Measurements from ENCODE around the gene PRDM15.

The PRDM15 gene

GRCh38 chr21:41817228-41817627, 61.9 kb downstream of the PRDM15 start:
- Histone ChIP-seq H3K4me1 (ENCODE audit: insufficient read depth, low read length, poor library complexity, severe bottlenecking) (peaks cover 3% of the 10 kb centered on the region), H3K9ac (ENCODE audit: low read depth, low read length, poor library complexity, severe bottlenecking) (peak overlapping the region; percentile 5), H3K9me2 (replicated peaks; ENCODE audit: low read depth, low read length) (no peaks in the 10 kb centered on the region), H3K27me3 (ENCODE audit: insufficient read depth, low read length, poor library complexity, severe bottlenecking) (no peaks in the 10 kb centered on the region), H3F3A (ENCODE audit: low read depth) (no peaks in the 10 kb centered on the region), H3K79me2 (ENCODE audit: insufficient read depth, low read length) (no peaks in the 10 kb centered on the region), H3K36me3 (ENCODE audit: insufficient read depth, low read length) (no peaks in the 10 kb centered on the region; the same call in 1 of the 2 replicates), H3K9me3 (ENCODE audit: insufficient read depth, low read depth, low read length) (no peaks in the 10 kb centered on the region), H3K4me3 (ENCODE audit: low read length, poor library complexity, severe bottlenecking) (no peak overlapping the region), H3K4me2 (ENCODE audit: low read depth, low read length, poor library complexity, severe bottlenecking) (no peak overlapping the region), H2AFZ (ENCODE audit: low read length) (no peak overlapping the region), H4K20me1 (ENCODE audit: insufficient read depth, low read length, poor library complexity, severe bottlenecking) (no peaks in the 10 kb centered on the region)
- TF ChIP-seq, protein P1, sequence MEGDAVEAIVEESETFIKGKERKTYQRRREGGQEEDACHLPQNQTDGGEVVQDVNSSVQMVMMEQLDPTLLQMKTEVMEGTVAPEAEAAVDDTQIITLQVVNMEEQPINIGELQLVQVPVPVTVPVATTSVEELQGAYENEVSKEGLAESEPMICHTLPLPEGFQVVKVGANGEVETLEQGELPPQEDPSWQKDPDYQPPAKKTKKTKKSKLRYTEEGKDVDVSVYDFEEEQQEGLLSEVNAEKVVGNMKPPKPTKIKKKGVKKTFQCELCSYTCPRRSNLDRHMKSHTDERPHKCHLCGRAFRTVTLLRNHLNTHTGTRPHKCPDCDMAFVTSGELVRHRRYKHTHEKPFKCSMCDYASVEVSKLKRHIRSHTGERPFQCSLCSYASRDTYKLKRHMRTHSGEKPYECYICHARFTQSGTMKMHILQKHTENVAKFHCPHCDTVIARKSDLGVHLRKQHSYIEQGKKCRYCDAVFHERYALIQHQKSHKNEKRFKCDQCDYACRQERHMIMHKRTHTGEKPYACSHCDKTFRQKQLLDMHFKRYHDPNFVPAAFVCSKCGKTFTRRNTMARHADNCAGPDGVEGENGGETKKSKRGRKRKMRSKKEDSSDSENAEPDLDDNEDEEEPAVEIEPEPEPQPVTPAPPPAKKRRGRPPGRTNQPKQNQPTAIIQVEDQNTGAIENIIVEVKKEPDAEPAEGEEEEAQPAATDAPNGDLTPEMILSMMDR (conservative IDR thresholded peaks at IDR 0.05; ENCODE audit: low read length) = peak; percentile 84
- no peak for TF ChIP-seq EZH2phosphoT487 (IDR thresholded peaks at IDR 0.05; ENCODE audit: borderline replicate concordance)

- peak overlapping the region; percentile 5 for H3K9ac ChIP-seq (ENCODE audit: low read depth, low read length, poor library complexity, severe bottlenecking)
- no peak overlapping the region for H3K4me3 ChIP-seq (ENCODE audit: low read length, poor library complexity, severe bottlenecking)
- no peak for TF ChIP-seq EZH2phosphoT487 (IDR thresholded peaks at IDR 0.05; ENCODE audit: borderline replicate concordance)
- TF ChIP-seq, protein P1 (conservative IDR thresholded peaks at IDR 0.05; ENCODE audit: low read length) = peak; percentile 69
- H3K4me1 ChIP-seq (ENCODE audit: insufficient read depth, low read length, poor library complexity, severe bottlenecking) = peaks cover 3% of the 10 kb centered on the region
- H3K4me2 ChIP-seq (ENCODE audit: low read depth, low read length, poor library complexity, severe bottlenecking) = no peak overlapping the region
- H3K9me2 ChIP-seq (replicated peaks; ENCODE audit: low read depth, low read length) = no peaks in the 10 kb centered on the region
- no peaks in the 10 kb centered on the region for H4K20me1 ChIP-seq (ENCODE audit: insufficient read depth, low read length, poor library complexity, severe bottlenecking)
- no peak overlapping the region for H2AFZ ChIP-seq (ENCODE audit: low read length)
- no peaks in the 10 kb centered on the region for H3K9me3 ChIP-seq (ENCODE audit: insufficient read depth, low read depth, low read length)
- H3K27me3 ChIP-seq (ENCODE audit: insufficient read depth, low read length, poor library complexity, severe bottlenecking) = no peaks in the 10 kb centered on the region
- no peaks in the 10 kb centered on the region for H3F3A ChIP-seq (ENCODE audit: low read depth)
- no peaks in the 10 kb centered on the region for H3K79me2 ChIP-seq (ENCODE audit: insufficient read depth, low read length)
- H3K36me3 ChIP-seq (ENCODE audit: insufficient read depth, low read length) = no peaks in the 10 kb centered on the region; the same call in 1 of the 2 replicates
Measured at GRCh38 chr21:41816583-41817165, 62.5 kb downstream of the PRDM15 start.

DNA sequence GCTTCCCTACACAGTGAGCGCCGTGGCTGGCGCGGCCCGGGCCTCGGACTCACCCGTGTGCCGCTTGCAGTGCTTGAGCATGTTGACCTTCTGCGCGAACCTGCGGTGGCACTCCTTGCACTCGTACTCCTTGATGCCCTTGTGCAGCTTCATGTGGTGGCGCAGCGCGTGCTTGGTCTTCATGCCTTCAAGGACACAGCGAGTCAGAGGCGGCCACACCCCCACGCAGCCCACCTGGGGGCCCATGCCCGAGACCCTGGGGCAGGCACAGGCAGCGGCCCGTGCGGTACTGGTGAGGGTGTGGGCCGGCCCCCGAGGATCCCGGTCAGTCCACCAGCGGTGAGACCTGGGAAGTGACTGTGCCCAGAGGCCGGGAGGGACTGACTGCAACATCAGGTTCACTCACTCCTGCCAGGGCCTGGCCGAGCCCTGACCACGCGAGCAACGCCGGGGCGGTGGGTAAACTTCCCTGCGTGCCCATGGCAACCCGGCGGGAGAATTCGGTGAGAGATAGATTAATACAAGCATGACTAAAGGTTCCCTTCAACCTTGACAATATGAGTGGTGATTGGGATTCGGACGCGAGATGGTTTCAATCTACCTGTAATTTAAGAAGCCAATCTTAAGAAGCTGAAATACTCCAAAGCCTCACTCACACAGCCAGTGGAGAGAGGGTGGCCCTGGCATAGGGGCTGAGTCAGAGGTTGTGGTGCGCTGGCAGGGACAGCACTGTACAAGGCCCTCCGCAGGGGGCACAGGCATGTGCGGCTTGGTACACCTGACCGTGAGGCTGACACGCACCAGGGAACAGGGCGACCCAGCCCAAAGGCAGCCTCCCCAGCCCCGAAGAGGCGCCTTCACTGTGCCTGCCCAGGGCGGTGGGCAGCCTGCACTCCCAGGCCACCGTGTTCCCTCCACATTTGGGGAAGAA, 63.2 kb downstream of the PRDM15 start:
- Histone ChIP-seq H3K4me1 (ENCODE audit: insufficient read depth, low read length, poor library complexity, severe bottlenecking) (peaks cover 3% of the 10 kb centered on the region), H3K36me3 (ENCODE audit: insufficient read depth, low read length) (no peaks in the 10 kb centered on the region; the same call in 1 of the 2 replicates), H3K27me3 (ENCODE audit: insufficient read depth, low read length, poor library complexity, severe bottlenecking) (no peaks in the 10 kb centered on the region), H3K79me2 (ENCODE audit: insufficient read depth, low read length) (no peaks in the 10 kb centered on the region), H4K20me1 (ENCODE audit: insufficient read depth, low read length, poor library complexity, severe bottlenecking) (no peaks in the 10 kb centered on the region), H3K9ac (ENCODE audit: low read depth, low read length, poor library complexity, severe bottlenecking) (no peak overlapping the region), H3K4me3 (ENCODE audit: low read length, poor library complexity, severe bottlenecking) (no peak overlapping the region), H2AFZ (ENCODE audit: low read length) (no peak overlapping the region), H3K9me3 (ENCODE audit: insufficient read depth, low read depth, low read length) (no peaks in the 10 kb centered on the region), H3K4me2 (ENCODE audit: low read depth, low read length, poor library complexity, severe bottlenecking) (no peak overlapping the region), H3F3A (ENCODE audit: low read depth) (no peaks in the 10 kb centered on the region), H3K9me2 (replicated peaks; ENCODE audit: low read depth, low read length) (no peaks in the 10 kb centered on the region)
- TF ChIP-seq EZH2phosphoT487 (IDR thresholded peaks at IDR 0.05; ENCODE audit: borderline replicate concordance) = no peak
- TF ChIP-seq, protein P1 (conservative IDR thresholded peaks at IDR 0.05; ENCODE audit: low read length) = no peak
